Measurements from ENCODE around the gene SLC6A5. TPM values are rescaled to one million over a fixed set of nuclear protein-coding genes. Genes with fewer than 3 reads are reported as not detected.
"Not testable (repeated sequence)": the region's sequence is repeated elsewhere in the genome, so short reads cannot be mapped to it uniquely, and the experiment has no call there.

SLC6A5 gene
- under 1 TPM in 1 of 2 donors, not detected in 1; 0.16 TPM for total RNA-seq
- long read RNA-seq: 0 reads

GRCh38 chr11:20599221-20600019 lies at the start of gene SLC6A5:
TSS of gene SLC6A5 (plus strand) at chr11:20599608. CDS start at chr11:20599673, 65 bp downstream.
- ATAC-seq: peak; percentile 53 to 64

GRCh38 chr11:20551096-20551495 lies 48.3 kb upstream of the SLC6A5 start:
- intact Hi-C loops (cut with DNase I): no loop called here
- DNase-seq (no peak), ATAC-seq (no peak)

More at GRCh38 chr11:20599221-20600019, at the start of gene SLC6A5:
- intact Hi-C loops (cut with DNase I): loop anchor here in 1 of 2 donors (10.0 kb wide), 1 partner anchor 215 kb away; the partner anchor contains the start of gene PRMT3
- peak; percentile 43 for DNase-seq

GRCh38 chr11:20555783-20556182 lies 43.6 kb upstream of the SLC6A5 start:
- DNase-seq (no peak), ATAC-seq (no peak)
- intact Hi-C loops (cut with DNase I): no loop called here

DNA sequence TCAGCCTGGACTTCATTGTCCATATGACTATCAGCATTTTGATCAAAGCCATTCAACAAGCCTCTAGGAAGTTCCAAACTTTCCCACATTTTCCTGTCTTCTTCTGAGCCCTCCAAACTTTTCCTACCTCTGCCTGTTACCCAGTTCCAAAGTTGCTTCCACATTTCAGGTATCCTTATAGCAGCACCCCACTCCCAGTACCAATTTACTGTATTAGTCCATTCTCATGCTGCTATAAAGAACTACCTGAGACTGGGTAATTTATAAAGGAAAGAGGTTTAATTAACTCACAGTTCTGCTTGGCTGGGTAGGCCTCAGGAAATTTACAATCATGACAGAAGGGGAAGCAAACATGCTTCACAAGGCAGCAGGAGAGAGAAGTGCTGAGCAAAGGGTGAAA lies 43.0 kb upstream of the SLC6A5 start:
- DNase-seq; intact Hi-C loops (cut with DNase I); ATAC-seq: not testable (repeated sequence)

GRCh38 chr11:20558741-20559140 lies 40.7 kb upstream of the SLC6A5 start:
- no peak for ATAC-seq
- intact Hi-C loops (cut with DNase I): no loop called here

GRCh38 chr11:20559523-20560300 lies 39.7 kb upstream of the SLC6A5 start:
- intact Hi-C loops (cut with DNase I): no loop called here
- ATAC-seq (no peak), DNase-seq (no peak)

More at GRCh38 chr11:20558741-20559140, 40.7 kb upstream of the SLC6A5 start:
- no peak for DNase-seq

DNA sequence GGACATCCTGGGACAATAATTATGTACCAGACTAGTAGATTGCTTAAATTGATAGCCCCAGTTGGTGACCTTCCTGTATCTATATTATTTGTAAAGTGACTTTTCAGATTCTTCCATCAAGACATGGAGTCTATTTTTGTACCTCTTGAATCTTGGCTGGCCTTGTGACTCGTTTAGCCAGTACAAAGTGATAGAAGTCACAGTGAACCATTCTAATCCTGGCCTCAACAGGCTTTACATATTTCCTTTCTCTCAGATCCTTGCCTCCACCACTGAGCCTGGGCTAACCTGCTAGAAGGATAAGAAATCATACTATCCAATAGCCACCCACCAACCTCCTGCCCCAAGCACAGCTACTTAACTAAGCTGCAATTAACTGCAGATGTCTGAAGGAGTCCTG lies 37.5 kb upstream of the SLC6A5 start:
- ATAC-seq: peak in 1 of 2 donors; percentile 47
- intact Hi-C loops (cut with DNase I): no loop called here

DNA sequence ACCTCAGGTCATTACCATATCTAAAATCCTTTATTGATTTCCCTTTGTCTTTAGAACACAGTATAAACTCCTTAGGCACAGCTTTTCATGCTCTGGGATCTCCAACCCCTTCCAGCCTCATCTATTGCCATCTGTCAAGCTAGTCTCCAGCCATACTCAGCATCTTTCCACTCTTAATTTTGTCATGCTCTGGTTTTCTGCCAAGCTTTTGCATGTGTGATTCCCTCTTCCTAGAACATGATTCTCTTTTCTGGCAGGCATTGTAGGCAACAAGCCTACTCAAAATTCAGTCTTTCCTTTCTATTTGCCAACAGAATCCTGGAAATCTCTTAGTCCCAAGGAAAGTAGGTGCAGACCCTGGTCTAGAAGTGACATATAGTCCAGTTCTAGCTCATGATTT lies 35.5 kb upstream of the SLC6A5 start:
- DNase-seq: no peak
- intact Hi-C loops (cut with DNase I): no loop called here
- ATAC-seq: no peak

More for the DNA sequence above, 37.5 kb upstream of the SLC6A5 start:
- no peak for DNase-seq

GRCh38 chr11:20564846-20565635 lies 34.4 kb upstream of the SLC6A5 start:
- intact Hi-C loops (cut with DNase I): no loop called here
- ATAC-seq (no peak), DNase-seq (no peak)

DNA sequence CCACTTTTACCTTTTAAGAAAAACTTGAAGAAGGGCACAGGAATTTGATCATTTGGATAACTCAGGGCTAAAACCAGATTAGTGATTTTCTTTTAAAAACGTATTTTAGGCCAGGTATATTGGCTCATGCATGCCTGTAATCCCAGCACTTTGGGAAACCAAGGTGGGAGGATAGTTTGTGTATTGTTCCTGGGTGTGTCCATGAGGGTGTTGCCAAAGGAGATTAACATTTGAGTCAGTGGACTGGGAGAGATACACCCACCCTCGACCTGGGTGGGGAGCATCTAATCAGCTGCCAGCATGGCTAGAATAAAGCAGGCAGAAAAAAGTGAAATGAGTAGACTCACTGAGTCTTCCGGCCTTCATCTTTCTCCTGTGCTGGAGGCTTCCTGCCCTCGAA lies 33.3 kb upstream of the SLC6A5 start:
- DNase-seq; intact Hi-C loops (cut with DNase I); ATAC-seq: not testable (repeated sequence)

DNA sequence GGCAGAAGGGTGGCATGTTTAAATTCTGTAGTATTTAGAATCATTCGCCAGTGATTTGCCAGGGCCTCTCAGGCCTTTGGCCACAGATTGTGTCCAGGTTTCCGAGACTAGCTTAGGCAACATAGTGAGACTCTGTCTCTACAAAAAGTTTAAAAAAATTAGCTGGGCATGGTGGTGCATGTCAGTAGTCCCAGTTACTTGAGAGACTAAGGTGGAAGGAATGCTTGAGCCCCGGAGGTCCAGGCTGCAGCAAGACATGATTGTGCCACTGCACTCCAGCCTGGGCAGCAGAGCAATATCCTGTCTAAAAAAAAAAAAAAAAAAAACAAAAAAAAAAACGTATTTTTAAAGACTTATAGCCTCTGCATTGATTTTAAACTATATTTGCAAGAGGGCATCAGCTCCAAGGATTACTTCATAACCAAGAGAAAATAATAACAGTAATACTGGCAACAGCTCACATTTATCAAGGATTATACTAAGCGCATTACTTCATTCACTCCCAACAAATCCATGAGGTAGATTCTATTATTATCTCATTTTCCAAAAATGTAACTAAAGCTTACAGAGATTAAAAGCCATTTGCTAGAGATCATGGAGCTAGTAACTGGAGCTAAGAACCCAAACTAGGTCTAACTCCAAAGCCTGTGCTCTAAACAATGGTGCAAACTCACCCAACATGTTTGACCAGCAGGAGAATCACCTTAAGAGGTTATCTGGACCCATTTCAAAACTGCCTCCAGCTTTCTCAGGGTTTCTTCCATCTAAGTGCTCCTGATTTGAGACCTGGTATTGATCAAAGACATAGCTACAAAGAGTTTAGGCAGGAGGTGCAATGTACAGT lies 32.6 kb upstream of the SLC6A5 start:
- intact Hi-C loops (cut with DNase I): no loop called here

DNA sequence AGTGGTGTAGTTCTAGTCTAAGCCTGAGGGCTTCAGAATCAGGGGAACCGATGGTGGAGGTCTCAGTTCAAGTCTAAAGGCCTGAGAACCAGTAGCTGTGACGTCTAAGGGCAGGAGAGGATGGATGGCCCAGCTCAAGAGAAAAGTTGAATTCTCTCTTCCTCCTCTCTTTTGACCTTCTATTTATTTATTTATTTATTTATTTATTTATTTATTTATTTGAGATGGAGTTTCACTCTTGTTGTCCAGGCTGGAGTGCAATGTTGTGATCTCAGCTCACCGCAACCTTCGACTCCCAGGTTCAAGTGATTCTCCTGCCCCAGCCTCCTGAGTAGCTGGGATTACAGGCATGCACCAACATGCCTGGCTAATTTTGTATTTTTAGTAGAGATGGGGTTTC lies 19.7 kb upstream of the SLC6A5 start:
- not testable (repeated sequence) for ATAC-seq

More for the DNA sequence above, 32.6 kb upstream of the SLC6A5 start:
- ATAC-seq (peak in 1 of 2 donors; percentile 49), DNase-seq (no peak)

DNA sequence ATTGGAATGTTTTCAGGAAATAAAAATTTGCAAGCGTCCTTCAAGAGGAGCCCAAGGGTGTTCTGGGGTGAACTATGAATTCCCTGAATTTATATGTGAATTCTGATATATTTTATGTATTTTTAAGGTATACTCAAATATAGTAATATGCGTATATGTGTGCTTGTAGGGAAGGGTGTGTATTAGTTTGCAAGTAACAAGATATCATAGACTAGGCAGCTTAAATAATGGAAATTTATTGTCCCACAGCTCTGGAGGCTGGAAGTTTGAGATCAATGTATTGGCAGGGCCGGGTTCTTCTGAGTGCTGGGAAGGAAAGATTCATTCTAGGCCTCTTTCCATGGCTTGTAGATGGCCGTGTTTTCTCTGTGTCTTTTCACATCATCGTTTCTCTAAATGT lies 16.2 kb upstream of the SLC6A5 start:
- ATAC-seq (no peak), DNase-seq (no peak)
- intact Hi-C loops (cut with DNase I): no loop called here

More for the DNA sequence above, 19.7 kb upstream of the SLC6A5 start:
- intact Hi-C loops (cut with DNase I); DNase-seq: not testable (repeated sequence)

DNA sequence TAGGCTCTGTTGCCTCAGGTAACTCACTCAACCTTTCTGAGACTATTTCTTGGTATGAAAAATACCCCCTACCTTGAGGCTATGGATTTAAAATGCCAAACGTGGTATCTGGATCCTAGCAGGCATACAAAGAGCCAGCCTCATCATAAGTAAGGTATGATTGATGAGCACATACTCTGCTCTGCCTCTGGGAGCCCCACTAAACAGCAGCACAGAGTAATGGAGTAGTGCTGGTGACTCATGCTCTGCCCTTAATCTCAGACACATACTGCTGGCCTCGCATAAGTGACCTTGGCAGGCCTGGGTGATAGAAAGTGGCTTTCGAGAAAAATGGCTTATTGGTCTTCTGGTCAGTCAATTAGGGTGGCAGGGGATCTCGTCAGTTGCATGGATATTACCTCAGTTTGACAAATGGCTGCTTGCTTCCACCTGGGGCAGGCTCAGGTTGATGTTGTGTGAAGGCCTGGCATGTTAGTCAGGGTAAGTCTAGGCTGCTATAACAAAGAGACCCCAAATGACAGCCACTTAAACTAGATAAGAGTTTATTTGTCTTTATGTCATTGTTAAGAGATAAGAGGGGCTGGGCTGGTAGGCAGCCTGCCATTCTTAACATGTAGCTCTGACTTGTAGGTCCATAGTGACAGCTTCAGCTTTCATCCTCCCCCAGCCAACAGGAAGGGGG lies 15.2 kb upstream of the SLC6A5 start:
- DNase-seq (no peak), ATAC-seq (peak in 1 of 2 donors; percentile 34)
- intact Hi-C loops (cut with DNase I): no loop called here

- no peak for ATAC-seq
- intact Hi-C loops (cut with DNase I): no loop called here
- no peak for DNase-seq
Measured at GRCh38 chr11:20589796-20590195, 9.6 kb upstream of the SLC6A5 start.

- ATAC-seq: no peak
Measured at GRCh38 chr11:20590381-20590780, 9.0 kb upstream of the SLC6A5 start.

GRCh38 chr11:20592741-20593140 lies 6.7 kb upstream of the SLC6A5 start:
- intact Hi-C loops (cut with DNase I): no loop called here
- no peak for DNase-seq
- ATAC-seq: no peak

More at GRCh38 chr11:20590381-20590780, 9.0 kb upstream of the SLC6A5 start:
- no peak for DNase-seq
- intact Hi-C loops (cut with DNase I): no loop called here

All from left cardiac atrium (tissue), 4 donors.